HG03039 (cell line): ENCODE results near the gene PHF2.

Experiments
- ATAC-seq: cut with Tn5 transposase; IDR thresholded peaks from one replicate; pipeline ENCODE4 v1.9.1; 2021; ENCODE audit warnings: mild to moderate bottlenecking, moderate library complexity; ENCODE audit not compliant: unreplicated experiment

PHF2 gene

DNA sequence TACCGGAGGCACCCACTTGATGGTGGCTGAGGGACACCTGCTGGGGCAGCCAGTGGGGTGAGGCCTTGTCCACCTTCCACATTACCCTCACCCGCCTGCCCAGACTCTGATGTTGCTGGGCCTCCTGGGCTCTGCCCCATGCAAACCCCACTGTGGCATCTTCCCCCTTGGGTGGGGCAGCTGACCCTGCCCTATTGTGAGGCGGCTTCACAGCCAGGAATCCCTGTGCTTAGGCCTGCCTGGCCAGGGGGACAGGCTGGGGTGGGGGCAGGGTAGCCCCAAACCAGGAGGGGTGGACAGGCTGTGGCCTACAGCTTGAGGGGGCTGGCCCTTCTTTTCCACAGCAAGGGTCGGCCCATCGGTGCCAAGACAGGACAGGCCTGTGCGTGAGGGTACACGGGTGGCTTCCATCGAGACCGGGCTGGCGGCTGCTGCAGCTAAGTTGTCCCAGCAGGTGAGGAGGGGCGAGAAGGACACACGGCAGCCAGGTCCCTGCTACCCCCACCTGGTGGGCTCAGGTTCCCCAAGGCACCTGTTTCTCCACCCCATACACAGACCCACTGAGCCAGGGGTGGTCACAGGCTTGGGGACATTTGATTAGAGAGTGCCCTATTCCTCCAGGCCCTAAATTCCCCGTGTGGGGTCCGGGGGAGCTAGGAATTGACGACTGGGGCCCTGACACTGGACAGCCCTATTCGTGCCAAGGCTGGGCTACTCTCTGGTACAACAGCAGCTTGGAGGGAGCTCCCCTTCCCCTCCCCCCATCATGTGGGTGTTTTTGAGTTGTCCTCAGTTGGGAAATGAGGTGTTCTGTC is 99.2 kb downstream of the PHF2 start:
- ATAC-seq = no peak

- ATAC-seq = no peak
These were observed 100.1 kb downstream of the PHF2 start for GRCh38 chr9:93676310-93677047.

DNA sequence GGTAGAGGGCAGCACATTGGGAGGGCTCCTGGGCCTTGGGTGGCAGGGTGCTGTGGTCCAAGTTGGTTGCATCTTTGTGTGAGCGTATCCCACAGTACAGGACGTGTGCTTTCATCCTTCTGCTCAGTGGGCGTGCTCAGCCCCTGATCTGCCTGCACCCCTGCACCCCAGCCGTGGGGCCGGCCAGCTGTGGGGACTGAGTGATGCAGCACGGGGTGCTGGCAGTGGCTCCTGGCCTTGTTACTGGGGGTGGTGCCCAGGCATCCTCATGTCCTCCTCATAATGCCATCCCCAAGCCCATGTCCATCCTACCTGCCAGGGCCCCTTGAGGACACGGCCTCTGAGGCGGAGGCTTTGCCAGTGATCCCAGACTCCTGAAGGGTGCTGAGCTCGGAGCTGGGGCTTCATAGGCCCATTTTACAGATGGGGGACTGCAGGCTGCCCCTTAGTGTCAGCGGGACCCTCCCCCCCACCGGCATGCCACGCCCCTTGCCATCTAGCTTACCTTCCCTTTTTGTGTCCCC is 100.7 kb downstream of the PHF2 start:
- ATAC-seq = no peak

DNA sequence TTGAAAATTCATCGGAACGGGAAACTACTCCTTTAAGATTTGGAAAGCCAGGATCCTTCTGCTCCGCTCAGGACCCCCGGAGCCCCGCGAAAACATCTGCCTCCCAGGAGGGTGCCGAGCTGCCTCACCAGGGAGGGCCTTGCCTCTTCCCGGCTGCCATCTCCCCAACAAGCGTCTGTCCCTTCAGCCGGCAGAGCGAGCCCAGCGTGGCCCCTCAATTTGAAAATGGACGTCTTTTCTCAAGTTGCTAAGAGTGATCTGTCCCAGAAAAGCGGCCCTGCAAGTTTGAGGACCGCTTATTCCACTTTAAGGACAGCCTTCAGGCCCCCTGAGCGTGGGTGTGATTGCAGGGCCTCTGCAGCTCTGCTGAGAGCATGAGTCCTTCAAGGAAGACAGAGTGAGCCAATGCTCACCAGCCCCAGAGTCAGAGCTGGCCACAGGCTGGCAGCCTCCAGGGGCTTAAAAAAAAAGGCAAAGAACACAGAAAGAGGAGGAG is 101.3 kb downstream of the PHF2 start:
- ATAC-seq = no peak

DNA sequence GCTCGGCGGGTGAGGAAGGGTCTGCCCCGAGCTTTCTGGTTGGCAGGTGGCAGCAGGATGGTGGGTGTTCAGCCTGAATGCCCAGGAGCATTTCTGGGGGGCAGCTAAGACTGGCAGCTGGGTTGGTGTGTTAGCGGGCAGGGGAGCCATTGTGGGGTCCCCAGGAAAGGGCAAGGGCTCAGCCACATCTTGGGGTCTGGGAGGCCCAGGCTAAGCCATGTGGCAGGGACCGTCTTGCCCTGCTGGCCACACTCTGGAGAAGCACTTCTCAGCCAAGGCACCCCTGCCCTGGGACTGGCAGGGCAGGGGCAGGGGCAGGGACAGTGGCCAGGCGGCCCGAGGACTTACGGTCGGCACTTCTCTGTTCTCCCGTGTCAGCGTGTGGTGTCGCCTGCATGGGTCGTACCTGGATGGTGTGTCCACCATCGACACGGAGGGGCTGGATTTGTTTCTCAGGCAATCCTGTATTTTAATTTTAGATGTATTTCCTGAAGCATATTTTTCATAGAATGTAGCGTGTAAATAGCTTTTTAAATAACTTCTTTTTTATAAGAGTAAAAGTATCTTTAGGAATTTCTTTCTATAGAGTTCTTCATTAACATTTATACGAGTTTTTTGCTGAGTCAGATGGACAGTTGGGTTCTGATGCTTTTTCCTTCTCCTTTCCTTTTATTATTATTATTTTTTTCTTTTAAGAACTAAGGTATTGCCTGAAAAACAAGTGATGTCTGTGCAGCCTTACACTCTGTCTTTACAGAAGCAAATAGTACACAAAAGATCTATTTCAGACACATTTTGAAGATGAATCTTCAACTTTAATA is 102.0 kb downstream of the PHF2 start:
- ATAC-seq = no peak

- no peak for ATAC-seq
These were observed 103.4 kb downstream of the PHF2 start for GRCh38 chr9:93679536-93680442.

GRCh38 chr9:93680443-93681268 is 104.3 kb downstream of the PHF2 start:
- no peak for ATAC-seq

- no peak for ATAC-seq
These were observed 105.1 kb downstream of the PHF2 start for GRCh38 chr9:93681269-93682154.

GRCh38 chr9:93682155-93682968 is 106.0 kb downstream of the PHF2 start:
- ATAC-seq = no peak

GRCh38 chr9:93683331-93684134 is 107.1 kb downstream of the PHF2 start:
- ATAC-seq = no peak

GRCh38 chr9:93684161-93684765 is 107.9 kb downstream of the PHF2 start:
- no peak for ATAC-seq

GRCh38 chr9:93684806-93685543 is 108.6 kb downstream of the PHF2 start:
- no peak for ATAC-seq

DNA sequence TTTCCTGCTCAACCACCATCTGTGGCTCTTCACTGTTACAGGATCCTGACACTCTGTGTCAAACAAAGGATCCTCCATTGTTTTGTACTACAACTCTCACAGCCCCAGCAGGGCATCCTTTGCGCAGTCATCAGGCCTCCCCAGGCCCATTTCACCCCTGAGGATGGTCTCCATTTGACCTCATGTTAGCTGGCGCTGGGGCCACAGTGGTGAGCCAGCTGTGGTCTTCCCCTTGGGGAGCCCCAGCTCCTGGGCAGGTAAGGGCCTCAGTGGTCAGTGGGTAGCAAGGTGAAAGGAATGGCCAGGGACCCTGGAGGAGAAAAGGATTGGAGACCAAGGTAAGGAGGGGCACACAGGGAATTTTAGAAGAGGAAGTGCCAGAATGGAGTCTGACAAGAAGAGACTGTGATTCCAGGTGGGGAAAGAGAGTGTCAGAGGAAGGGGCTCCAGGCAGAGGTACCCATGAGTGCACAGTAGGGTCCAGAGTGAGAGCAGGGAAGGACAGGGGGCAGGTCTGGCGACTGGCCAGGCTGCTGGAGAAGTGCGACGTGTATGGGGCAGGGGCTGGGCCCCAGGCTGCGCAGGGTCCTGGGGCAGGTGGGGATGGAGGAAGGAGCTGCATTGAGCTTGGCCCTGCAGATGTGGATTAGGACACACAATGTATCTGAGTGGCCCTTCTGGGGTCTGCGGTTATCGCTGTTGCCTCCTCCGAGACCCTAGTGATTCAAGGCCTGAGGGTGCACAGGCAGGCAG is 109.9 kb downstream of the PHF2 start:
- ATAC-seq = no peak

- no peak for ATAC-seq
These were observed 110.5 kb downstream of the PHF2 start for GRCh38 chr9:93686880-93687236.

DNA sequence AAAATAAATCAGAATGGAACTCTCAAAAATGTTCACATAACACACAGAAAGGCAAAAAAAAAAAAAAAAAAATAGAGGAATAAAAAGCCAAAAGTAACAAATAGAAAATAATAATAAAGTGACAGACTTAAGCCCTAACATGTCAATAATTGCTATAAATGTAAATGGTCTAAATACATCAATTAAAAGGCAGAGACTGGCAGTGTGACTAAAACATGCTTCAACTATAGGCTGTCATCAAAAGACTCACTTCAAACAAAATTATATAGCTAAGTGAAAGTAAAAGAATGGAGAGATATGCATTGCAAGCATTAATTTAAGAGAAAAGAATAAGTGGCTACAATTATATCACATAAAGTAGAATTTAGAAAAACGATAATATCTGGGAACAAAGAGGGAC is 114.2 kb downstream of the PHF2 start:
- ATAC-seq = no peak
